ENCODE data around the gene SEC24C.

Gene SEC24C

DNA sequence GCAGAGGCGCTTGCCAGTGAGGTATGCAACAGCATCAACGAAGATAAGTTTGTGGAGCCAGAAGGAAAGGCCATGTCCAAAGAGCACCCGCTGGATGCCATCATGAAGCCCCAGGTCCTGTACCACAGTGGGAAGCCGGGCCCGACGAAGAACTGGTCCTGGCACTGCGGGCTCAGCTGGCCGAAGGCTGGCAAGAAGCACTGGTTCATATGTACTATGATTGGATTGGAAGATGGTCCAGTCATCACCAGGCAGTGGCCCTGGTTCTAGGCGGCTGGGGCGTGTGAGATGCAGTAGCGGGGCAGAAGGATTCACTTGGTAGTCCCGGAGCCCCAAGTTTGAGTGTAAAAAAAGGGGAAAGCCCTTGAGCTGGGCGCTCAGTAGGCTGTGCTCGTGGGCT lies 63.3 kb downstream of the SEC24C start:
- DNase-seq (ENCODE audit: low read depth in 2 of 2) = no peak
- H3K4me3 ChIP-seq (replicated peaks in 1 of 2; ENCODE audit: low read depth in 2 of 2, low read length in 2 of 2) = no peak overlapping the region
- TF ChIP-seq, protein P1, sequence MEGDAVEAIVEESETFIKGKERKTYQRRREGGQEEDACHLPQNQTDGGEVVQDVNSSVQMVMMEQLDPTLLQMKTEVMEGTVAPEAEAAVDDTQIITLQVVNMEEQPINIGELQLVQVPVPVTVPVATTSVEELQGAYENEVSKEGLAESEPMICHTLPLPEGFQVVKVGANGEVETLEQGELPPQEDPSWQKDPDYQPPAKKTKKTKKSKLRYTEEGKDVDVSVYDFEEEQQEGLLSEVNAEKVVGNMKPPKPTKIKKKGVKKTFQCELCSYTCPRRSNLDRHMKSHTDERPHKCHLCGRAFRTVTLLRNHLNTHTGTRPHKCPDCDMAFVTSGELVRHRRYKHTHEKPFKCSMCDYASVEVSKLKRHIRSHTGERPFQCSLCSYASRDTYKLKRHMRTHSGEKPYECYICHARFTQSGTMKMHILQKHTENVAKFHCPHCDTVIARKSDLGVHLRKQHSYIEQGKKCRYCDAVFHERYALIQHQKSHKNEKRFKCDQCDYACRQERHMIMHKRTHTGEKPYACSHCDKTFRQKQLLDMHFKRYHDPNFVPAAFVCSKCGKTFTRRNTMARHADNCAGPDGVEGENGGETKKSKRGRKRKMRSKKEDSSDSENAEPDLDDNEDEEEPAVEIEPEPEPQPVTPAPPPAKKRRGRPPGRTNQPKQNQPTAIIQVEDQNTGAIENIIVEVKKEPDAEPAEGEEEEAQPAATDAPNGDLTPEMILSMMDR (IDR thresholded peaks at IDR 0.05; ENCODE audit: low read depth, low read length) = no peak

DNA sequence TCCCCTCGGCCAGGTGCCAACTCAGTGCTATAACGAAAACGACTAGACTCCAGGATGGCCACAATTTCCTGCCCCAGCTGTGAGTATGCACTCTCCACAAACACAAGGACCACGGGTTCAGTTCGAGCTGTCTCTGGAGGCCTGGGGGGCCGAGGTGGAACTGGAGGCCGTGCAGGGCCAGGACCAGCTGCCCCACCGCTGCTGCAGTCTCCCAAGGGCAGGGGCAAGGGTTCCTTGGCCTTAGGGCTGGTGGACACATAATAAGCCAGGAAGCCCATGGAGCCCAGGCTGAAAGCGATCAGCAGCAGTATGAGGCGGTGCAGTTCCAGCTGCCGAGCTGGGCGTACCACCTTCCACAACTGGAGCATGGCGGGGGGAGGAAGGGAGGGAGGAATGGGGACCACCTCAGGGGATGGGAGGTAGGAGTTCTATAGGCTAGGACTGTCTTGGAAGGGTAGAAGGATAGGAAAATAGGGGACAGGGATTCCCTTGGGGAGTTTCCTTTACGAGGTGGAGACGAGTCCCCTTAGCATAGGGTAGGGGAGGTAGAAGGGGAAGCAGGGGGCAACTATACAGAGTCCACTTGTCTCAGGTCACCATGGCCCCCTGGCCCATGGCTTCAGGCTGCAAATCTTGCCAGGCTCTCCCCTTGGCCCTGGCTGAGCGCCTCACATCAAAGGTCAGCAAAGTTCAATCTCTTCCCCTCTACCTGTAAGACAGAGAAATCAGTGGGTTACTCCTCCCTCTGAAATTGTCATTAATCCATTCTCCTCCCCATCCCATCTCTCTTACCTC lies 64.0 kb downstream of the SEC24C start:
- TF ChIP-seq, protein P1 (IDR thresholded peaks at IDR 0.05; ENCODE audit: low read depth, low read length) = no peak
- DNase-seq (ENCODE audit: low read depth in 2 of 2) = no peak
- no peak overlapping the region for H3K4me3 ChIP-seq (replicated peaks in 1 of 2; ENCODE audit: low read depth in 2 of 2, low read length in 2 of 2)

DNA sequence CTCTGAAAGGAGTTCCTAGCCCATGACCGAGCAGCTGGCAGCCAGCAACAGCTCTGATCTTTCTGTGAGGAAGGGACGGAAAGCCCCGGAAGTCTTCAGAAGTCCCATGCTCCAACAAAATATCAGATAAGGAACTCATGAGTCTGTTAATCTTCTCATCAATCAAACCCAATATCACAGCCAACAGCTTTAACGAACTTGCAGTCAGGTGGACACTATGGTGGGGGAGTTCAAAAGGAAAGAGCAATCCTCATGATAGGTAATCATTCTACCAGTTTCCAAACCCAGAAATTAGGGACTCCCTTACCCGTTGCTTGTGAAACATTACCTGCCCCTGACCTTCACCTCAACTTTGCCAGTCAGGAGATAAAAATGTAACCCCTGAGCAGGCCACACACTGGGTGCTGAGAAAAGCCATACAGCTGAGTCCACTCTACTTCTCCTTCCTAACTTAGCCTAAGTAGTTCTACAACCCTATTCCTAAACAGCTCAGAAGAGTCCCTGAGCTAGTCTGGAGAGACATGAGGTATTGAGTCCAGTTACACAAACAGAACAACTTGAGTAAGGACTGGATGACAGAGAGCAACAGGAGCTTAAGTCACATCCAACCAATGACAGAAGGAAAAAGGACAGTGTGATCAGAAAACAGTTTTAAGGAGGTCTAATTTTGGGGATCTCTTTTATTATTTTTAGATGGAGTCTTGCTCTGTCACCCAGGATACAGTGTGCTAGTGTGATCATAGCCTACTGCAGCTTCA lies 65.1 kb downstream of the SEC24C start:
- no peak overlapping the region for H3K4me3 ChIP-seq (replicated peaks in 1 of 2; ENCODE audit: low read depth in 2 of 2, low read length in 2 of 2)
- TF ChIP-seq, protein P1 (IDR thresholded peaks at IDR 0.05; ENCODE audit: low read depth, low read length) = no peak
- no peak for DNase-seq (ENCODE audit: low read depth in 2 of 2)

DNA sequence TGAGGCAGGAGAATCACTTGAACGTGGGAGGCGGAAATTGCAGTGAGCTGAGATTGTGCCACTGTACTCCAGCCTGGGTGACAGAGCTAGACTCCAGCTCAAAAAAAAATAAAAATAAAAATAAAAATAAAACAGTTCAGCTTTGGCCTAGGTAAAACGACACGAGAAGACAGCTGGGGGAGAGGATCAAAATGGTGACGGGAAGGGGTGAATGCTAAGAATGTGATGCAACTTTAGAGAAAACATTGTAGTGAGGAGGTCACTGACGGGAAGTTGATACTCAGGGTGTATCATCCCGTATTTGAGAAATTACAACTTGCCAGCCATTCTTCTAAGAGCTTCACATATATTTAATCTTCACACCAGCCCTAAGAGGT lies 66.2 kb downstream of the SEC24C start:
- TF ChIP-seq, protein P1 (IDR thresholded peaks at IDR 0.05; ENCODE audit: low read depth, low read length) = no peak
- peak overlapping the region; percentile 77 to 83 for H3K4me3 ChIP-seq (replicated peaks in 1 of 2; ENCODE audit: low read depth in 2 of 2, low read length in 2 of 2)
- peak in 1 of 2 donors; percentile 56 for DNase-seq (ENCODE audit: low read depth in 2 of 2)

DNA sequence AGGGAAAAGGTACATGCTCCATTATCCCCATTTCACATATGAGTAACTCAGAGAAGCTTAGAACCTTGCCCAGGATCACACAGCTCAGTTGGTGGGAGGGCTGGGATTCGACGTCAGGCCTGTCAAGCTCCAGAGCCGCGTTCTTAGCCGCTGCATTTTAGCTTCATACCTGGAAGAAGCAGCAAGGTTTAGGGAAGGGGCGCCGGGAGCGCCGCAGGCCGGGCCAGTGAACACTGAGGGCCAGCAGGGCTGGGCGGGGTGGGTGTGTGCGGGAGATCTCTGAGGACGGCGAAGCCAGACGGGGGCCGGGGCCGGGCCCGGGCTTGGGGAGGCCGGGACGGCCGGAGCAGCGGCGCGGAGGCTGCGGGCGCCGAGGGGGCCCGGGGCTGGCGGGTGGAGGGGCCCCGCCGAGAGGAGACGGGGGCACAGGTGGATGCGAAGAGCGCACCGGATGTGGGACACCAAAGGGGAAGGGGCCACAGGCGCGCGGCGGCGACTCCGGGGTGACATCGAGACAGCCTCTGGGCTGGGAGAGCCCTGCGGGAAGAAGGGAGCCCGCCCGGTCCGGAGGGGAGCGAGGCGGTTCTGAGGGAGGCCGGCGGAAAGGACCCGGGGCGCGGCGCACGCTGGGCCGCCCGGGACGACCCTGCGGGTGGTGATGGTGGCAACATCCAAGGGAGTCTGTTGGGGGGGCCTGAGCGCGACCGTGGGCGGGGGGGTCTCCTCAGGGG lies 66.7 kb downstream of the SEC24C start:
- peak in 1 of 2 donors; percentile 33 for DNase-seq (ENCODE audit: low read depth in 2 of 2)
- H3K4me3 ChIP-seq (replicated peaks in 1 of 2; ENCODE audit: low read depth in 2 of 2, low read length in 2 of 2) = peak overlapping the region; percentile 77 to 83
- TF ChIP-seq, protein P1 (IDR thresholded peaks at IDR 0.05; ENCODE audit: low read depth, low read length) = no peak

DNA sequence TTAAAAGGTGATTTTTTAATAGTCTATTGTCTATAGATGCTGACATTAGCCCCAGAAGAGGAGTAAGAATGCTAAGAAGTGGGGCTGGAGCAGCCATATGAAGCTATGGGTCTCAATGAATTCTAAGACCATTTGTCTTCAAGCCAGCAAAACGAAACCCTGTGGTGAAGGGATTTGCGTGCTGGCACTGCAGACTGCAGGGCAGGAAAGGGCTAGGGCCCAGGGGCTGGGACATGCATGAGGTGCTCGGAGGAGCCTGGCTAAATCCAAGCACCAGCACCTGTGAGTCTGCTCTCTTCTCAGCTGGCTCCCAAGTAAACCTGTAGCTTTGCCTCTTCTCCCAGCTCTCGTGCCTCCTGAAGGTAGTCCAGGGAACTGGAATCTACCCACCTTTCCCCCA lies 68.5 kb downstream of the SEC24C start:
- DNase-seq (ENCODE audit: low read depth in 2 of 2) = no peak
- TF ChIP-seq, protein P1 (IDR thresholded peaks at IDR 0.05; ENCODE audit: low read depth, low read length) = no peak
- no peak overlapping the region for H3K4me3 ChIP-seq (replicated peaks in 1 of 2; ENCODE audit: low read depth in 2 of 2, low read length in 2 of 2)
